ENCODE results near the gene NUP62. TPM values are rescaled to one million over a fixed set of nuclear protein-coding genes. Genes with fewer than 3 reads are reported as not detected.

The NUP62 gene
- total RNA-seq, 6 donors from 2014 or later, result 34.7 to 44.4 (median 40.1) TPM

GRCh38 chr19:49878744-49879070 is 50.6 kb downstream of the NUP62 start:
- Histone ChIP-seq H3K4me1 (peaks cover 17 to 32% (median 25%) of the 10 kb centered on the region in 4 donors), H3K4me3 (peak overlapping the region in 1 of 4 donors; percentile 77), H3K27ac (peak overlapping the region; percentile 94 to 100 (median 99)), H3K36me3 (peaks cover 37 to 43% (median 40%) of the 10 kb centered on the region in 4 donors), H3K9me3 (no peaks in the 10 kb centered on the region), H3K27me3 (no peaks in the 10 kb centered on the region)
- ATAC-seq (ENCODE audit: low FRiP score in 2 of 2) (no peak), DNase-seq (no peak)
- WGBS, 2 donors, result 79 to 86% methylated on average over 9 of the region's 9 CpGs
- TF ChIP-seq POLR2AphosphoS5 (IDR thresholded peaks at IDR 0.05) (no peak), POLR2A (IDR thresholded peaks at IDR 0.05) (no peak), EP300 (IDR thresholded peaks at IDR 0.05) (no peak), CTCF (IDR thresholded peaks at IDR 0.05) (no peak)

- 10 to 11% methylated on average over 23 to 33 of the region's 41 CpGs for WGBS, 2 donors
- TF ChIP-seq POLR2A (IDR thresholded peaks at IDR 0.05), result no peak
- TF ChIP-seq EP300 (IDR thresholded peaks at IDR 0.05), result no peak
- no peak for TF ChIP-seq CTCF (IDR thresholded peaks at IDR 0.05)
- no peak for TF ChIP-seq POLR2AphosphoS5 (IDR thresholded peaks at IDR 0.05)
- H3K9me3 ChIP-seq, result no peaks in the 10 kb centered on the region
- peak; percentile 89 to 93 for ATAC-seq (ENCODE audit: low FRiP score in 2 of 2)
- H3K27me3 ChIP-seq, result no peaks in the 10 kb centered on the region
- peak overlapping the region; percentile 69 to 90 (median 79) for H3K4me3 ChIP-seq
- peak; percentile 98 to 99 for DNase-seq
- peak overlapping the region; percentile 94 to 100 (median 99) for H3K27ac ChIP-seq
- H3K4me1 ChIP-seq, result peaks cover 17 to 32% (median 25%) of the 10 kb centered on the region in 4 donors
- H3K36me3 ChIP-seq, result peaks cover 32 to 37% (median 34%) of the 10 kb centered on the region in 4 donors
Measured at GRCh38 chr19:49877879-49878743, 51.2 kb downstream of the NUP62 start.

GRCh38 chr19:49877020-49877878 is 52.1 kb downstream of the NUP62 start, which contains the start of the genes AKT1S1 and TBC1D17:
AKT1S1 (minus strand) TSS chr19:49877355; CDS start chr19:49873295, 4,060 bp downstream.
TBC1D17 (plus strand) TSS chr19:49877702; CDS start chr19:49877724, 22 bp downstream.
- peaks cover 23 to 34% (median 29%) of the 10 kb centered on the region in 4 donors for H3K36me3 ChIP-seq
- peak in 3 of 4 donors; percentile 83 to 96 (median 92) for TF ChIP-seq POLR2A (IDR thresholded peaks at IDR 0.05)
- peak; percentile 90 for TF ChIP-seq POLR2AphosphoS5 (IDR thresholded peaks at IDR 0.05)
- peak in 1 of 4 donors; percentile 66 for TF ChIP-seq EP300 (IDR thresholded peaks at IDR 0.05)
- no peak for TF ChIP-seq CTCF (IDR thresholded peaks at IDR 0.05)

GRCh38 chr19:49876422-49877019 is 52.8 kb downstream of the NUP62 start:
- peak; percentile 88 to 92 for ATAC-seq (ENCODE audit: low FRiP score in 2 of 2)
- 0% methylated on average over 18 to 20 of the region's 46 CpGs for WGBS, 2 donors
- Histone ChIP-seq H3K4me3 (peak overlapping the region; percentile 76 to 90 (median 79)), H3K27me3 (no peaks in the 10 kb centered on the region), H3K36me3 (peaks cover 16 to 29% (median 22%) of the 10 kb centered on the region in 4 donors), H3K4me1 (peaks cover 17 to 32% (median 25%) of the 10 kb centered on the region in 4 donors), H3K27ac (peak overlapping the region; percentile 94 to 100 (median 99)), H3K9me3 (no peaks in the 10 kb centered on the region)
- peak; percentile 98 to 99 for DNase-seq
- TF ChIP-seq POLR2A (IDR thresholded peaks at IDR 0.05), result peak in 1 of 4 donors; percentile 52
- peak; percentile 68 to 90 for TF ChIP-seq POLR2AphosphoS5 (IDR thresholded peaks at IDR 0.05)
- peak in 1 of 6 experiments; percentile 19 for TF ChIP-seq CTCF (IDR thresholded peaks at IDR 0.05)
- TF ChIP-seq EP300 (IDR thresholded peaks at IDR 0.05), result no peak

More at GRCh38 chr19:49877020-49877878, 52.1 kb downstream of the NUP62 start, which contains the start of the genes AKT1S1 and TBC1D17:
- Histone ChIP-seq H3K4me3 (peak within 1 kb of the TSS; percentile 76 to 90 (median 79)), H3K27ac (peak within 1 kb of the TSS; percentile 94 to 100 (median 99)), H3K9me3 (no peaks in the 10 kb centered on the region), H3K27me3 (no peaks in the 10 kb centered on the region), H3K4me1 (peaks cover 17 to 32% (median 25%) of the 10 kb centered on the region in 4 donors)
- 0% methylated on average over 12 to 60 of the region's 61 CpGs for WGBS, 2 donors
- ATAC-seq (ENCODE audit: low FRiP score in 2 of 2) (peak; percentile 91 to 95), DNase-seq (peak; percentile 95 to 100)
